Neural progenitor cell (in vitro differentiated cells): ENCODE results near the gene NFXL1. TPM values are rescaled to one million over a fixed set of nuclear protein-coding genes. Genes with fewer than 3 reads are reported as not detected.

Source experiments
- DNase-seq: peaks from one replicate; pipeline ENCODE4 v3.0.0-alpha.2; 2016; ENCODE audit warnings: low spot score
- H2AFZ ChIP-seq: fragments of 200-600 bp; sonication (generic); replicated peaks from 2 replicates; pipeline ENCODE4 v1.6.1; 2016; ENCODE audit warnings: antibody characterized with exemption
- H3F3A ChIP-seq: fragments of 200-600 bp; sonication (generic); 2 replicates; pipeline ENCODE4 v1.6.1; 2016; ENCODE audit warnings: antibody characterized with exemption, low read depth
- H3K27ac ChIP-seq: fragments of 200-600 bp; sonication (generic); 2 replicates; pipeline ENCODE4 v1.5.1; 2016; ENCODE audit warnings: mild to moderate bottlenecking
- H3K27me3 ChIP-seq: fragments of 200-600 bp; sonication (generic); 2 replicates; pipeline ENCODE4 v1.6.1; 2016; ENCODE audit warnings: mild to moderate bottlenecking, moderate library complexity
- H3K36me3 ChIP-seq: fragments of 200-600 bp; sonication (generic); 2 replicates; pipeline ENCODE4 v1.5.1; 2016
- H3K4me1 ChIP-seq: fragments of 200-600 bp; sonication (generic); 2 replicates; pipeline ENCODE4 v1.6.1; 2016; ENCODE audit warnings: mixed run types
- H3K4me2 ChIP-seq: fragments of 200-600 bp; sonication (generic); 2 replicates; pipeline ENCODE4 v1.6.1; 2016
- H3K4me3 ChIP-seq: fragments of 200-600 bp; sonication (generic); 2 replicates; pipeline ENCODE4 v1.5.1; 2016
- H3K79me2 ChIP-seq: fragments of 200-600 bp; sonication (generic); 2 replicates; pipeline ENCODE4 v1.6.1; 2016; ENCODE audit warnings: low read depth
- H3K9ac ChIP-seq: fragments of 200-600 bp; sonication (generic); 2 replicates; pipeline ENCODE4 v1.6.1; 2016
- H3K9me3 ChIP-seq: fragments of 200-600 bp; sonication (generic); 2 replicates; pipeline ENCODE4 v1.5.1; 2016; ENCODE audit warnings: low read depth
- H4K20me1 ChIP-seq: fragments of 200-600 bp; sonication (generic); 2 replicates; pipeline ENCODE4 v1.6.1; 2016; ENCODE audit warnings: low read depth
- H3K27ac Mint-ChIP-seq: 3 replicates; pipeline ENCODE4 v1.8.0; 2021; ENCODE audit warnings: mixed read lengths
- H3K27me3 Mint-ChIP-seq: 2 replicates; pipeline ENCODE4 v1.8.0; 2022; ENCODE audit warnings: low read depth, mild to moderate bottlenecking, inconsistent platforms, moderate library complexity, mixed read lengths; ENCODE audit not compliant: insufficient read depth
- H3K36me3 Mint-ChIP-seq: 3 replicates; pipeline ENCODE4 v1.8.0; 2021; ENCODE audit warnings: mixed read lengths
- H3K4me1 Mint-ChIP-seq: 3 replicates; pipeline ENCODE4 v1.8.0; 2021; ENCODE audit warnings: mixed read lengths
- H3K4me3 Mint-ChIP-seq: 3 replicates; pipeline ENCODE4 v1.8.0; 2021; ENCODE audit warnings: mild to moderate bottlenecking, moderate library complexity, mixed read lengths
- H3K9me3 Mint-ChIP-seq: 3 replicates; pipeline ENCODE4 v1.8.0; 2020; ENCODE audit warnings: mixed read lengths
- CTCF ChIP-seq: fragments of 200-600 bp; sonication (generic); IDR thresholded peaks from 2 replicates; pipeline ENCODE4 v1.5.1; 2017; ENCODE audit warnings: antibody characterized with exemption, mild to moderate bottlenecking
- EZH2 ChIP-seq: fragments of 200-600 bp; sonication (generic); IDR thresholded peaks from 2 replicates; pipeline ENCODE4 v1.6.1; 2017; ENCODE audit warnings: antibody characterized with exemption, mild to moderate bottlenecking, moderate library complexity
- EZH2phosphoT487 ChIP-seq: fragments of 200-600 bp; sonication (generic); IDR thresholded peaks from 2 replicates; pipeline ENCODE4 v1.6.1; 2017; ENCODE audit warnings: antibody characterized with exemption
- total RNA-seq: library from RNA; depleted of rRNA; stranded (reverse); fragments of >200 nt; gene quantifications from 2 replicates; pipeline ENCODE4 v1.2.3, GENCODE V29; 2015; ENCODE audit warnings: low replicate concordance

NFXL1 gene
- total RNA-seq, 1 donor from 2014 or later = 33.2 TPM

GRCh38 chr4:47830265-47831025 is 83.9 kb downstream of the NFXL1 start:
- Histone ChIP-seq H3K27me3 (peaks cover under 1% of the 10 kb centered on the region), H3K4me1 (no peaks in the 10 kb centered on the region), H3K36me3 (no peaks in the 10 kb centered on the region), H3K9me3 (peaks cover 6% of the 10 kb centered on the region), H3K4me3 (no peak overlapping the region), H2AFZ (no peak overlapping the region), H3K4me2 (no peak overlapping the region), H3K27ac (no peak overlapping the region), H3F3A (no peaks in the 10 kb centered on the region), H4K20me1 (no peaks in the 10 kb centered on the region), H3K79me2 (no peaks in the 10 kb centered on the region), H3K9ac (no peak overlapping the region)
- Mint-ChIP-seq H3K36me3 (peaks cover 7% of the 10 kb centered on the region), H3K9me3 (peaks cover 20% of the 10 kb centered on the region), H3K27me3 (no peaks in the 10 kb centered on the region), H3K4me3 (no peak overlapping the region), H3K4me1 (peaks cover 13% of the 10 kb centered on the region), H3K27ac (no peak overlapping the region)
- TF ChIP-seq CTCF (no peak), EZH2phosphoT487 (no peak), EZH2 (no peak)
- DNase-seq = no peak

- H3K4me2 ChIP-seq = no peak overlapping the region
- no peaks in the 10 kb centered on the region for H3K79me2 ChIP-seq
- Mint-ChIP-seq H3K9me3 (peaks cover 20% of the 10 kb centered on the region), H3K27ac (no peak overlapping the region), H3K27me3 (no peaks in the 10 kb centered on the region), H3K36me3 (peaks cover 7% of the 10 kb centered on the region), H3K4me3 (no peak overlapping the region), H3K4me1 (peaks cover 20% of the 10 kb centered on the region)
- H3K4me1 ChIP-seq = peaks cover 9% of the 10 kb centered on the region
- no peaks in the 10 kb centered on the region for H4K20me1 ChIP-seq
- H3K36me3 ChIP-seq = no peaks in the 10 kb centered on the region
- H3F3A ChIP-seq = peaks cover 3% of the 10 kb centered on the region
- H3K27ac ChIP-seq = no peak overlapping the region
- H3K4me3 ChIP-seq = no peak overlapping the region
- peaks cover 6% of the 10 kb centered on the region for H3K9me3 ChIP-seq
- no peak overlapping the region for H3K9ac ChIP-seq
- H2AFZ ChIP-seq = no peak overlapping the region
- no peak for DNase-seq
- H3K27me3 ChIP-seq = no peaks in the 10 kb centered on the region
- TF ChIP-seq CTCF = no peak
- no peak for TF ChIP-seq EZH2phosphoT487
- no peak for TF ChIP-seq EZH2
These were observed 84.9 kb downstream of the NFXL1 start for GRCh38 chr4:47829438-47829837.

GRCh38 chr4:47827343-47828047 is 86.9 kb downstream of the NFXL1 start:
- TF ChIP-seq CTCF (no peak), EZH2phosphoT487 (no peak), EZH2 (no peak)
- Histone ChIP-seq H2AFZ (no peak overlapping the region), H3K36me3 (no peaks in the 10 kb centered on the region), H3K79me2 (no peaks in the 10 kb centered on the region), H3K27ac (no peak overlapping the region), H3K4me3 (no peak overlapping the region), H3K9ac (no peak overlapping the region), H3K4me1 (peaks cover 11% of the 10 kb centered on the region), H3K27me3 (no peaks in the 10 kb centered on the region), H4K20me1 (no peaks in the 10 kb centered on the region), H3F3A (peaks cover 3% of the 10 kb centered on the region), H3K4me2 (no peak overlapping the region), H3K9me3 (no peaks in the 10 kb centered on the region)
- peaks cover 2% of the 10 kb centered on the region for H3K27me3 Mint-ChIP-seq
- H3K9me3 Mint-ChIP-seq = peaks cover 5% of the 10 kb centered on the region
- no peak for DNase-seq
- H3K4me3 Mint-ChIP-seq = no peak overlapping the region
- H3K27ac Mint-ChIP-seq = peak overlapping the region; percentile 51
- H3K4me1 Mint-ChIP-seq = peaks cover 25% of the 10 kb centered on the region
- H3K36me3 Mint-ChIP-seq = no peaks in the 10 kb centered on the region
